Measurements from ENCODE around the gene TUT7.

Gene TUT7

GRCh38 chr9:86344818-86345217, 9.4 kb downstream of the TUT7 start:
- Histone ChIP-seq H3K4me2 (no peak overlapping the region), H3K79me2 (ENCODE audit: insufficient read depth, low read depth) (peaks cover 40% of the 10 kb centered on the region), H3K4me3 (IDR thresholded peaks at IDR 0.05; ENCODE audit: insufficient read depth, low read depth, low read length) (no peak overlapping the region), H3K27ac (no peak overlapping the region), H4K20me1 (ENCODE audit: insufficient read depth) (no peaks in the 10 kb centered on the region), H3K27me3 (ENCODE audit: insufficient read depth, low read depth) (no peaks in the 10 kb centered on the region), H3K9ac (no peak overlapping the region), H3K4me1 (ENCODE audit: low read depth, poor library complexity, severe bottlenecking) (peaks cover 40% of the 10 kb centered on the region), H3K36me3 (ENCODE audit: insufficient read depth) (peaks cover 4% of the 10 kb centered on the region; the same call in 1 of the 2 replicates), H2AFZ (ENCODE audit: low read depth) (no peak overlapping the region)
- no peak for TF ChIP-seq CTCF (conservative IDR thresholded peaks at IDR 0.05; ENCODE audit: low read depth, low read length)

GRCh38 chr9:86342269-86342668, 11.9 kb downstream of the TUT7 start:
- no peak overlapping the region for H3K4me2 ChIP-seq
- no peak overlapping the region for H2AFZ ChIP-seq (ENCODE audit: low read depth)
- peaks cover 42% of the 10 kb centered on the region for H3K4me1 ChIP-seq (ENCODE audit: low read depth, poor library complexity, severe bottlenecking)
- peaks cover 15% of the 10 kb centered on the region for H3K79me2 ChIP-seq (ENCODE audit: insufficient read depth, low read depth)
- no peak overlapping the region for H3K9ac ChIP-seq
- no peaks in the 10 kb centered on the region for H4K20me1 ChIP-seq (ENCODE audit: insufficient read depth)
- H3K36me3 ChIP-seq (ENCODE audit: insufficient read depth) = no peaks in the 10 kb centered on the region; the same call in 1 of the 2 replicates
- no peaks in the 10 kb centered on the region for H3K27me3 ChIP-seq (ENCODE audit: insufficient read depth, low read depth)
- no peak overlapping the region for H3K4me3 ChIP-seq (IDR thresholded peaks at IDR 0.05; ENCODE audit: insufficient read depth, low read depth, low read length)
- H3K27ac ChIP-seq = no peak overlapping the region
- TF ChIP-seq CTCF (conservative IDR thresholded peaks at IDR 0.05; ENCODE audit: low read depth, low read length) = no peak

- H3K4me2 ChIP-seq = no peak overlapping the region
- no peak overlapping the region for H3K27ac ChIP-seq
- no peak overlapping the region for H2AFZ ChIP-seq (ENCODE audit: low read depth)
- H3K36me3 ChIP-seq (ENCODE audit: insufficient read depth) = no peaks in the 10 kb centered on the region; the same call in 1 of the 2 replicates
- H3K4me1 ChIP-seq (ENCODE audit: low read depth, poor library complexity, severe bottlenecking) = peaks cover 37% of the 10 kb centered on the region
- TF ChIP-seq CTCF (conservative IDR thresholded peaks at IDR 0.05; ENCODE audit: low read depth, low read length) = no peak
- H4K20me1 ChIP-seq (ENCODE audit: insufficient read depth) = no peaks in the 10 kb centered on the region
- no peak overlapping the region for H3K4me3 ChIP-seq (IDR thresholded peaks at IDR 0.05; ENCODE audit: insufficient read depth, low read depth, low read length)
- no peak overlapping the region for H3K9ac ChIP-seq
- H3K27me3 ChIP-seq (ENCODE audit: insufficient read depth, low read depth) = no peaks in the 10 kb centered on the region
- H3K79me2 ChIP-seq (ENCODE audit: insufficient read depth, low read depth) = peaks cover 3% of the 10 kb centered on the region; the same call in 1 of the 2 replicates
Observed at GRCh38 chr9:86341007-86341491, 13.2 kb downstream of the TUT7 start.

GRCh38 chr9:86340356-86341006, 13.7 kb downstream of the TUT7 start:
- no peak overlapping the region for H3K9ac ChIP-seq
- no peak for TF ChIP-seq CTCF (conservative IDR thresholded peaks at IDR 0.05; ENCODE audit: low read depth, low read length)
- no peaks in the 10 kb centered on the region; the same call in 1 of the 2 replicates for H3K36me3 ChIP-seq (ENCODE audit: insufficient read depth)
- no peak overlapping the region for H3K4me3 ChIP-seq (IDR thresholded peaks at IDR 0.05; ENCODE audit: insufficient read depth, low read depth, low read length)
- H3K79me2 ChIP-seq (ENCODE audit: insufficient read depth, low read depth) = no peaks in the 10 kb centered on the region
- no peak overlapping the region for H2AFZ ChIP-seq (ENCODE audit: low read depth)
- no peak overlapping the region for H3K27ac ChIP-seq
- no peaks in the 10 kb centered on the region for H4K20me1 ChIP-seq (ENCODE audit: insufficient read depth)
- H3K4me2 ChIP-seq = no peak overlapping the region
- no peaks in the 10 kb centered on the region for H3K27me3 ChIP-seq (ENCODE audit: insufficient read depth, low read depth)
- peaks cover 35% of the 10 kb centered on the region for H3K4me1 ChIP-seq (ENCODE audit: low read depth, poor library complexity, severe bottlenecking)
